Testis (tissue), 2 donors: ENCODE measurements around the gene IL34.

Source experiments
- POLR2A ChIP-seq: fragments of 450-650 bp; IDR thresholded peaks from one replicate; pipeline ENCODE4 v1.6.1; 2017; ENCODE audit warnings: antibody characterized with exemption, mild to moderate bottlenecking, moderate library complexity
- TF ChIP-seq, protein P1 (sequence below), 3 experiments: fragments of 450-650 bp in 2 of 3; fragments of 200-600 bp in 1 of 3; sonication (generic) in 1 of 3; IDR thresholded peaks; one replicate each; pipeline ENCODE4 v1.5.1; 2016 to 2019; ENCODE audit warnings: antibody characterized with exemption in 3 of 3, mild to moderate bottlenecking in 2 of 3, moderate library complexity in 1 of 3

DNA sequence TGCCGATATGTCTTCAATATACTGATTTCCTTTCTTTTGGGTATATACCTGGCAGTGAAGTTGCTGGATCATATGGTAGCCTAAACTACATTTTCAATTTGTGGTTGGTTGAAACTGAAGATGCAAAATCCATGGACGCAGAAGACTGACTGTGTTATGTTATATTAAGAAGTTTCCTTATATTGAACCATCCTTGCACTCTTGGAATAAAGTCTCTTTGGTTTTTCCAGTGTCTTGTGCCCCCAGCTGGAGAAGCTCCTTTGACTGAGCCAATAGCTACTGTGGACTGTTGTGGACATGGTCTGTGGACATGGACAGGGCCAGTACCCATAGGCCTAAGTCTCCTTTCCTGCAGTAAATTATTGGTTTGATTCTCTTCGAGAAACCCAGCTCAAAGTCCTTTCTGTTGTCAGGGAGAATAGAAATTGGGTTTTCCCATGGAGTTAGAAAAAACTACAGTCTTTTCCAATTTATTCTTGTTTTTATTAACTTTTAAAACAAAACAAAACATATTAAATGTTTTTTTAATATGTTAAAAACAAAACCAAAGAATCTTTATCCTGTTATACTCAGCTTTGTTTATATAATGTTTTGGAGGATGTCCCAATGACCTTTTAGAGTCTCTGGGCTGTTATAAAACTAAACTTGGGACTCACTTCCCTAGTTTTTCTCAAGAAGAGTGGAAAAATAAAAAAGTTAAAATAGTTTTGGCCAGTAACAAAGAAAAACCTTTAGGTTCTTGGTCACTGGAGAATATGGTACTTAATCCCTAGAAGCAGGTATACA, 15.2 kb upstream of the IL34 start:
- TF ChIP-seq POLR2A = no peak
- TF ChIP-seq, protein P1, sequence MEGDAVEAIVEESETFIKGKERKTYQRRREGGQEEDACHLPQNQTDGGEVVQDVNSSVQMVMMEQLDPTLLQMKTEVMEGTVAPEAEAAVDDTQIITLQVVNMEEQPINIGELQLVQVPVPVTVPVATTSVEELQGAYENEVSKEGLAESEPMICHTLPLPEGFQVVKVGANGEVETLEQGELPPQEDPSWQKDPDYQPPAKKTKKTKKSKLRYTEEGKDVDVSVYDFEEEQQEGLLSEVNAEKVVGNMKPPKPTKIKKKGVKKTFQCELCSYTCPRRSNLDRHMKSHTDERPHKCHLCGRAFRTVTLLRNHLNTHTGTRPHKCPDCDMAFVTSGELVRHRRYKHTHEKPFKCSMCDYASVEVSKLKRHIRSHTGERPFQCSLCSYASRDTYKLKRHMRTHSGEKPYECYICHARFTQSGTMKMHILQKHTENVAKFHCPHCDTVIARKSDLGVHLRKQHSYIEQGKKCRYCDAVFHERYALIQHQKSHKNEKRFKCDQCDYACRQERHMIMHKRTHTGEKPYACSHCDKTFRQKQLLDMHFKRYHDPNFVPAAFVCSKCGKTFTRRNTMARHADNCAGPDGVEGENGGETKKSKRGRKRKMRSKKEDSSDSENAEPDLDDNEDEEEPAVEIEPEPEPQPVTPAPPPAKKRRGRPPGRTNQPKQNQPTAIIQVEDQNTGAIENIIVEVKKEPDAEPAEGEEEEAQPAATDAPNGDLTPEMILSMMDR (IDR thresholded peaks at IDR 0.05) = no peak
